Measurements from ENCODE around the gene RABEP2. TPM values are rescaled to one million over a fixed set of nuclear protein-coding genes. Genes with fewer than 3 reads are reported as not detected.

RABEP2 gene
- total and polyA plus RNA-seq, 8 donors: 11.5 to 66.1 (median 15.4) TPM

GRCh38 chr16:28938721-28939120, 13.7 kb upstream of the RABEP2 start:
- no peak for TF ChIP-seq CTCF (IDR thresholded peaks at IDR 0.05)
- Histone ChIP-seq H3K36me3 (no peaks in the 10 kb centered on the region), H3K27ac (no peak overlapping the region), H3K4me3 (no peak overlapping the region), H3K9me3 (no peaks in the 10 kb centered on the region), H3K27me3 (no peaks in the 10 kb centered on the region), H3K4me1 (no peaks in the 10 kb centered on the region)
- no peak for DNase-seq
- no peak for ATAC-seq
- WGBS, 2 donors: 54 to 55% methylated on average over 7 of the region's 7 CpGs
- no peak for FAIRE-seq
- intact Hi-C loops (cut with DNase I): no loop called here

- no peak for ATAC-seq
Observed at GRCh38 chr16:28937222-28937876, 12.3 kb upstream of the RABEP2 start.

GRCh38 chr16:28936784-28937155, 11.7 kb upstream of the RABEP2 start:
- H3K4me1 ChIP-seq: no peaks in the 10 kb centered on the region
- no peaks in the 10 kb centered on the region for H3K27me3 ChIP-seq
- no peaks in the 10 kb centered on the region for H3K36me3 ChIP-seq
- 70% methylated on average over 26 of the region's 26 CpGs for WGBS, 2 donors
- H3K9me3 ChIP-seq: no peaks in the 10 kb centered on the region
- H3K4me3 ChIP-seq: no peak overlapping the region
- FAIRE-seq (no peak), DNase-seq (peak in 1 of 6 donors; percentile 57), ATAC-seq (no peak)
- no peak overlapping the region for H3K27ac ChIP-seq
- TF ChIP-seq CTCF (IDR thresholded peaks at IDR 0.05): no peak
- intact Hi-C loops (cut with DNase I): no loop called here

More at GRCh38 chr16:28937222-28937876, 12.3 kb upstream of the RABEP2 start:
- no peak for DNase-seq
- WGBS, 2 donors: 68 to 72% methylated on average over 12 to 14 of the region's 14 CpGs
- H3K27me3 ChIP-seq: no peaks in the 10 kb centered on the region
- intact Hi-C loops (cut with DNase I): no loop called here
- no peaks in the 10 kb centered on the region for H3K4me1 ChIP-seq
- no peak overlapping the region for H3K4me3 ChIP-seq
- no peaks in the 10 kb centered on the region for H3K9me3 ChIP-seq
- no peak for FAIRE-seq
- H3K27ac ChIP-seq: no peak overlapping the region
- no peak for TF ChIP-seq CTCF (IDR thresholded peaks at IDR 0.05)
- H3K36me3 ChIP-seq: no peaks in the 10 kb centered on the region

- FAIRE-seq (no peak), DNase-seq (peak; percentile 69 to 92 (median 84)), ATAC-seq (peak; percentile 95 to 99 (median 98))
- Histone ChIP-seq H3K27ac (no peak overlapping the region), H3K36me3 (no peaks in the 10 kb centered on the region), H3K4me3 (peak overlapping the region in 2 of 4 donors; percentile 14 to 29), H3K9me3 (no peaks in the 10 kb centered on the region), H3K27me3 (no peaks in the 10 kb centered on the region), H3K4me1 (no peaks in the 10 kb centered on the region)
- no peak for TF ChIP-seq CTCF (IDR thresholded peaks at IDR 0.05)
- intact Hi-C loops (cut with DNase I): no loop called here
- WGBS, 2 donors: 28 to 30% methylated on average over 36 of the region's 36 CpGs
Observed at GRCh38 chr16:28935924-28936783, 11.1 kb upstream of the RABEP2 start.

GRCh38 chr16:28935346-28935745, 10.3 kb upstream of the RABEP2 start:
- DNase-seq: no peak
- intact Hi-C loops (cut with DNase I): no loop called here
- no peak for ATAC-seq
- no peaks in the 10 kb centered on the region for H3K36me3 ChIP-seq
- FAIRE-seq: no peak
- no peaks in the 10 kb centered on the region for H3K27me3 ChIP-seq
- WGBS, 2 donors: 94 to 98% methylated on average over 4 of the region's 4 CpGs
- H3K27ac ChIP-seq: no peak overlapping the region
- no peaks in the 10 kb centered on the region for H3K9me3 ChIP-seq
- H3K4me3 ChIP-seq: no peak overlapping the region
- TF ChIP-seq CTCF (IDR thresholded peaks at IDR 0.05): no peak
- H3K4me1 ChIP-seq: no peaks in the 10 kb centered on the region
